ENCODE data around the gene MDM2. TPM values are rescaled to one million over a fixed set of nuclear protein-coding genes. Genes with fewer than 3 reads are reported as not detected.

The MDM2 gene
- total and polyA plus RNA-seq, 2 of the 8 experiments (the other 6 are each of a cell fraction or from before 2014, with no cell fraction given) = 15.1 to 115 TPM

DNA sequence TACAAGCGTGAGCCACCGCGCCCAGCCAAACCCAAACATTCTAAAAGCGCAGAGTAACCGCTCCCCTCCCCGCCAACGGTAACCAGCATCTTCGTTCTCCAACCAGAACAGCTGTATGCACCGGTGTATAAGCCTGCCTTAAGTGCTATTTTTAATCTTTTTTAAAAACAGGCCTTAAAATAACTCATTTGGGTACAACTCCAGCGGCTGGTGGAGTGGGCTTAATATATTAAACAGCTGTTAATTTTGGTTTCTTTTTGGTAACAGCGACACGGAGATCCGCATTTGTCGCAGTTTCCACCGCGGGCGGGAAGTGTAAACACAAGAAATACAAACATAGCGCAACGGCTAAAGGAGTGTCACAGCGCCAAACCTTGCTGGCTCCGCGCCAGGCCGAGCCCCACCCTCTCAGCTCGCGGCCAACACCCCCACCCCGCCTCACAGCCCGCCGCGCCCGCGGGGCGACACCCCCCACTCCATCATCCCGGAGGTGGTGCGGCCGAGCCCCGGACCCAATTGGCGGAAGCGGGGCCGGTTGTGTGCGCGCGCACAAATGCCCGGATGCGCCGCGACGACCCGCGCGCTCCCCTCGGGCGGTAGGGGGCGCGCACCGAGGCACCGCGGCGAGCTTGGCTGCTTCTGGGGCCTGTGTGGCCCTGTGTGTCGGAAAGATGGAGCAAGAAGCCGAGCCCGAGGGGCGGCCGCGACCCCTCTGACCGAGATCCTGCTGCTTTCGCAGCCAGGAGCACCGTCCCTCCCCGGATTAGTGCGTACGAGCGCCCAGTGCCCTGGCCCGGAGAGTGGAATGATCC, at the start of gene MDM2 (continued):
- no peak for TF ChIP-seq BCL11A (IDR thresholded peaks at IDR 0.05; ENCODE audit: low read depth in 2 of 2, low read length in 2 of 2)
- TF ChIP-seq SIRT6 (IDR thresholded peaks at IDR 0.05; ENCODE audit: low read length) = no peak
- peak; percentile 97 for TF ChIP-seq PHF8 (conservative IDR thresholded peaks at IDR 0.05; ENCODE audit: low read depth, low read length)
- TF ChIP-seq, protein P1, sequence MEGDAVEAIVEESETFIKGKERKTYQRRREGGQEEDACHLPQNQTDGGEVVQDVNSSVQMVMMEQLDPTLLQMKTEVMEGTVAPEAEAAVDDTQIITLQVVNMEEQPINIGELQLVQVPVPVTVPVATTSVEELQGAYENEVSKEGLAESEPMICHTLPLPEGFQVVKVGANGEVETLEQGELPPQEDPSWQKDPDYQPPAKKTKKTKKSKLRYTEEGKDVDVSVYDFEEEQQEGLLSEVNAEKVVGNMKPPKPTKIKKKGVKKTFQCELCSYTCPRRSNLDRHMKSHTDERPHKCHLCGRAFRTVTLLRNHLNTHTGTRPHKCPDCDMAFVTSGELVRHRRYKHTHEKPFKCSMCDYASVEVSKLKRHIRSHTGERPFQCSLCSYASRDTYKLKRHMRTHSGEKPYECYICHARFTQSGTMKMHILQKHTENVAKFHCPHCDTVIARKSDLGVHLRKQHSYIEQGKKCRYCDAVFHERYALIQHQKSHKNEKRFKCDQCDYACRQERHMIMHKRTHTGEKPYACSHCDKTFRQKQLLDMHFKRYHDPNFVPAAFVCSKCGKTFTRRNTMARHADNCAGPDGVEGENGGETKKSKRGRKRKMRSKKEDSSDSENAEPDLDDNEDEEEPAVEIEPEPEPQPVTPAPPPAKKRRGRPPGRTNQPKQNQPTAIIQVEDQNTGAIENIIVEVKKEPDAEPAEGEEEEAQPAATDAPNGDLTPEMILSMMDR (IDR thresholded peaks at IDR 0.05; ENCODE audit: control extremely low read depth in 1 of 3, insufficient read depth in 1 of 3, low read depth in 1 of 3, low read length in 3 of 3) = peak; percentile 53 to 68 (median 61)
- TF ChIP-seq POLR2AphosphoS5 (IDR thresholded peaks at IDR 0.05; ENCODE audit: low read depth, low read length) = peak; percentile 93; the same call in 1 of the 2 replicates
- TF ChIP-seq SP1 (IDR thresholded peaks at IDR 0.05; ENCODE audit: low read depth, low read length) = no peak
- TF ChIP-seq ASH2L (IDR thresholded peaks at IDR 0.05; ENCODE audit: low read length) = peak; percentile 69
- TF ChIP-seq CTBP2 (IDR thresholded peaks at IDR 0.05; ENCODE audit: borderline replicate concordance, insufficient read depth, insufficient read length, low read length) = no peak
- TF ChIP-seq FOSL1 (IDR thresholded peaks at IDR 0.05; ENCODE audit: insufficient read depth, low read depth, low read length) = no peak
- TF ChIP-seq CHD1 (IDR thresholded peaks at IDR 0.05; ENCODE audit: low read depth, low read length) = no peak; the same call in 1 of the 2 replicates
- no peak for TF ChIP-seq SP2 (IDR thresholded peaks at IDR 0.05; ENCODE audit: low read length)
- no peak for TF ChIP-seq RNF2 (IDR thresholded peaks at IDR 0.05; ENCODE audit: borderline replicate concordance, low read depth, low read length, missing control alignments, poor library complexity, severe bottlenecking)
- TF ChIP-seq RAD21 (IDR thresholded peaks at IDR 0.05 in 1 of 2, conservative IDR thresholded peaks at IDR 0.05 in 1 of 2; ENCODE audit: low read depth in 2 of 2, low read length in 2 of 2) = peak in 1 of 2 experiments; percentile 28; a peak in 1 of 4 replicates
- TF ChIP-seq EZH2 (IDR thresholded peaks at IDR 0.05; ENCODE audit: low read depth, low read length, severe bottlenecking) = no peak
- TF ChIP-seq SIN3A (conservative IDR thresholded peaks at IDR 0.05 in 1 of 2, IDR thresholded peaks at IDR 0.05 in 1 of 2; ENCODE audit: low read depth in 1 of 2, low read length in 2 of 2) = no peak; a peak in 1 of 4 replicates
- no peak for TF ChIP-seq CBX5 (IDR thresholded peaks at IDR 0.05; ENCODE audit: low read depth, low read length)
- TF ChIP-seq SIX5 (IDR thresholded peaks at IDR 0.05; ENCODE audit: low read depth, low read length) = 0 out of 2 replicates have a peak, but pooled peaks have one; percentile 1
- TF ChIP-seq POU5F1 (IDR thresholded peaks at IDR 0.05; ENCODE audit: low read depth, low read length) = no peak
- TF ChIP-seq SRF (IDR thresholded peaks at IDR 0.05; ENCODE audit: low read depth, low read length) = no peak
- peak; percentile 90 for TF ChIP-seq POLR2A (IDR thresholded peaks at IDR 0.05; ENCODE audit: control extremely low read depth in 1 of 2, low read depth in 2 of 2, low read length in 2 of 2)
- no peak for TF ChIP-seq JUND (IDR thresholded peaks at IDR 0.05; ENCODE audit: low read length)

All from H1 (cell line).